Activated CD4-positive, alpha-beta T cell treated with anti-CD3 and anti-CD28 coated beads, Interleukin-2, amount 50 U/mL, for 1 hour (primary cell): ENCODE measurements around the gene CBFA2T3.
"Not testable (repeated sequence)": the region's sequence is repeated elsewhere in the genome, so short reads cannot be mapped to it uniquely, and the experiment has no call there.

ENCODE experiments used
- DNase-seq: peaks from one replicate; pipeline ENCODE4 v3.0.0-alpha.2; 2020

CBFA2T3 gene

DNA sequence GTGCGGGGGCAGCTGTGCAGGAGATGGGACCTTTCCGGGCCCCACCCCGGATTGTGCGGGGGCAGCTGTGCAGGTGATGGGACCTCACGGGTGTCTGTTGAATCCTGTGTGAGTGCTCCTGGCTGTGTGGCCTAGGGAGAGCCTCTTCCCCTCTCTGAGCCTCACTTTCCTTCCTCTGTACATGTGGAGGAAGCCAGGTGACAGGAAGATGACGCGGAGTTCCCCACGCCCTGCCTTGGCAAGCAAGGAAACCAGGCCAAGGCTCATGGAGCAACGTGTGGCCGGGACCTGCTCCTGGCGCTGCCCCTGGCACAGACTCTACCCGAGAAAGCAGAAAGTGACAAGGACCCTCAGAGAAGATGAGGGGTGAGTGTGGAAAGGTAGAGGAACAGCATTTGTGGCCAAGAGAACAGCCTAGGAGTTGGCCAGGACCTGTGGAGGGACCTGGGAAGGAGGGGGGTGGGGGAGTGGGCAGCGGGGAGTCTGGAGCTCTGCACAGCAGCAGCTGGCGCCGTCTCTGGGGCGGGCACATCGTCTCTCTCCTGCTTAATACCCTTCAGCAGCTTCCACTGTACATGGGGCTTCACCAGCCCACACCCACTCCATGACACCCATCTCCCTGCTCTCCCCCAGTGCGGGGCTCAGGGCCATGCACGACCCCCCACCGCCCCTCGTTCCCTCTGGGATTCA, 72.2 kb downstream of the CBFA2T3 start:
- no peak for DNase-seq

DNA sequence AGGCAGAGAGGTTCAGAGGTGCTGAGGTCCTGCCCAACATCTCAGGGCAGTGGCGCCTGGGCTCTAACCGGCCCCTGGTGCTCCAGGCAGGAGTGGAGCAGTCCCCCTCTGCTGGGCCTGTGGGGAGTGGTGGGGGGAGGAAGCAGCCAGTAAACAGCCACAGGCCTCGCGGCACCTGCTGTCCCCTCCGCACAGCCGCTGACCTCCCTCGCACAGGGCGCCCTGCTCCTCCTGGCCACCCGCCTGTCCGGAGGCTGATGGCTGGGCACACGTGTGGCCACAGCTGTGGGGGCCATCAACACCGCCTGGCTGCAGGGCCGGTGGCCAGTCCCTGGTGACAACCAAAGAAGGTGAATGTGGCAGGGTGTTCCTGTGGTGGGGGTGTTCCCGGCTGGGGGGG, 73.7 kb downstream of the CBFA2T3 start:
- no peak for DNase-seq

DNA sequence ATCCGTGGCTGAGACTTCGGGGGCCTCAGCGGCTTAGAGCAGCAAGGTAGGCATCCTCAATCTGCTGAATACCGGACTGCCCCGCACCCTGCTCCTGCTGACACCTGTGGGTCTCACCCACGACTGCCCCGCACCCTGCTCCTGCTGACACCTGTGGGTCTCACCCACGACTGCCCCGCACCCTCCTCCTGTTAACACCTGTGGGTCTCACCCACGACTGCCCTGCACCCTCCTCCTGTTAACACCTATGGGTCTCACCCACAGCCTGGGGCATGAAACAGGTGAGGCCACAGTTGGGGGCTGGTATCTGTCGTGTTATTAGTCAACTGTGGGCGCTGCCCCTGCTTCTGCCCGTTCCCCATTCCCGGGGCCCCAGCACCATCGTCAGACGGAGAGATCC, 74.3 kb downstream of the CBFA2T3 start:
- no peak for DNase-seq

DNA sequence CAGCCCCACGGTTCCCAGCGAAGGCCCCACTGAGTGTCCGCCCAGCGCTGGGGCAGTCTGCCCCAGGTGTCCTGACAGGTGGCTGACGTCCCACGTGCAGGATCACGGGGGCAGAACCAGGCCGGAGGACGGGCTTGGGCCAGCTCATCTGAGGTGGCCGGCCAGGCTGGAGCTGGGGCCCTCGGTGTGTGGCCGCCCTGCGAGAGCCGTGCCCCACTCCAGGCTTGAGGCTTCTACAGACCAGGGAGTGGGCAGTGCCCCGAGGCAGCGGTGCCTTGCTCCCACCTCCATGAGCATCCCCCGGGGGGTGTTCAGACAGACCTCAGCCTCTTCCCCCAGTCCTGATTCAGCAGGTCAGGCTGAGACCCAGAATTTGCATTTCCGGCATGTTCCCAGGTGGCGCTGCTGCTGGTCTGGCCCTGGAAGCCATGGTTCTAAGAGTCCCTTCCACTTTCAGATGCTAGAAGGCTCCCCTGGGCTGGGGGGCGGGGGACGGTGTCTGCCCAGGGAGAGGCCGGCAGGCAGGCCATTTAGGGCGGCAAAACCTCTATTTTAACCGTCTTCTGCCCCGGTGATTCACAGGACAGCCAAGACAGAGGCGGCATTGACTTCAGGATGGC, 75.2 kb downstream of the CBFA2T3 start:
- no peak for DNase-seq

DNA sequence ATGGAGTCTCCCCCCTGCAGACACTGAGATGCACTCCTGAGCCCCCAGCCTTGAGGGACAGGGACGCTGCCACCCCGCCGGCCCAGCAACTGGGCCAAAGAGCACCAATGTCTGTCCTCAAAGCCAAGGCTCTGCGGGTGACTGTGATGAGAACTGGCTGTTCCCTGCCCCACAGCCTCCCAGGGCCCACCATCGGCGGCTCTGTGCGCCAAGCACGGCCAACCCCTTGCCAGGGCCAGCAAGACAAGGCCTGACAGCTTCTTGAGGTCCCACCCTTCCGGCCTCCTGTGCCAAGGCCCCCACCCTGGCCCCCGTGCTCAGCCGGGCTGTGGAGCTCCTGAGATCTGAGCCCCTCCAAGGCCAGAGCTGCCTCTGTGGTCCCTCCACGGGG, 76.3 kb downstream of the CBFA2T3 start:
- DNase-seq = no peak

DNA sequence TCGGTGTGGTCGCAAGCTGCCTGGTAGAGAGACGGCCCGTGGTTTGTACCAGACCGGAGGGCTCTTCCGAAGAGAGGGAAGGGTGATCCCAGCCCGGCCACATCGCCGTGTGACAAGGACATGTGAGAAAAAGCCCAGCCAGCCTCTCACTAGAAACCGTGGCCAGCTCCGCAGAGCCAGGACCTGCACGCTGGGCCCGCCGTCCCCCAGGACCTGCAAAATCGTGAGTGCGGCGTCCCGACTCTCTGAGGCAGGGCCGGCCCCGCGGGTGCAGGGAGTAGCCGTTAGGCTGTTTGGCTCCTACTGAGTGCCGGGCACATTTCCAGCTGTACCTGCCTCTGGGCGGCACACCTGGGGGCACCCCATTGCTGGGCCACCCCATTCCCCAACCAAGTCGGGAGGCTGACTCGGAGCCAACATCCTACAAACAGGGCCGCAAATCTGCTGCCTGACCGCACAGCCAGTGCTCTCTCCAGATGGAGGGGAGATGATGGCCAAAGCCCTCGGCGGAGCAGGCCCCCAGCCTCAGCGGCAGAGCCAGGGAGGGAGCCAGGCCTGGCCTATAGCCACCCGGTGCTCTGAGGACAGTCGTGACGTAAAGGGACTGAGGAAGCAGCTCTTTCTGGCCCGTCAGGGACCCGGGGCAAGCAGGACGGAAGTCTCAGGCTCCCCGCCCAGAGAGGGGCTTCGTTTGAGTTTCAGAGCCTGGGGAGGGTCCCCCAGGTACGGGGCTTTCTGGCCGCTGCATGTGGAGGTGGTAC, 76.9 kb downstream of the CBFA2T3 start:
- no peak for DNase-seq

DNA sequence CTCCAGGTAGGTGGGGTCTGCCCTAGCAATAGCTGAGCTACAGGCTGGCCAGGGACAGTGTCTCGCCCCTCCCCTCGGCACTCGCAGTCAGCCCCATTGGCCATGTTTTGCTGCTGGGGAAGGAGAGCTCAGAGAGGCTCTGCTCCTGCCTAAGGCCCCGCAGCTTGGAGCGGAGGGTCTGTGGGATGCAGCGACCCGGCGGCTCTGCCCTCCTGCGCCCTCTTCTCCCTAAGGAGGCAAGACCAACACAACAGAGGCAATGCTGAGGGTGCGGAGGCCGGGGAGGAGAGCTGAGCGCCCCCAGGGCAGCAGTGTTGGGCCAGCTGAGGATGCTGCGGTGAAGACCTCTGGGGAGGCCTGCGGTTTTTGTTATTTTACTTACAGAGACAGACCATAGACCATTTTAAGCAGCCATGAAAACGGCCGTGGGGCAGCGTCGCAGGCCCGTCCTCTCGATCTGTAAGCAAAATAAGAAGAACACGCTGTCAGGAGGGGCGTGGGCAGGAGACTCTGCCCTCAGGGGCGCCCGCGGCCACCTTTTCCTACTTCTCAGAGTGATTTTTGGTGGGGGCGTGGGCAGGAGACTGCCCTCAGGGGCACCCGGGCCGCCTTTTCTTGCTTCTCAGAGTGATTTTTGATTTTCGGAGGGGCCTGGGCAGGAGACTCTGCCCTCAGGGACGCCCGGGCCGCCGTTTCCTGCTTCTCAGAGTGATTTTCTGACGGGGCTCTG, 79.1 kb downstream of the CBFA2T3 start:
- DNase-seq = no peak

DNA sequence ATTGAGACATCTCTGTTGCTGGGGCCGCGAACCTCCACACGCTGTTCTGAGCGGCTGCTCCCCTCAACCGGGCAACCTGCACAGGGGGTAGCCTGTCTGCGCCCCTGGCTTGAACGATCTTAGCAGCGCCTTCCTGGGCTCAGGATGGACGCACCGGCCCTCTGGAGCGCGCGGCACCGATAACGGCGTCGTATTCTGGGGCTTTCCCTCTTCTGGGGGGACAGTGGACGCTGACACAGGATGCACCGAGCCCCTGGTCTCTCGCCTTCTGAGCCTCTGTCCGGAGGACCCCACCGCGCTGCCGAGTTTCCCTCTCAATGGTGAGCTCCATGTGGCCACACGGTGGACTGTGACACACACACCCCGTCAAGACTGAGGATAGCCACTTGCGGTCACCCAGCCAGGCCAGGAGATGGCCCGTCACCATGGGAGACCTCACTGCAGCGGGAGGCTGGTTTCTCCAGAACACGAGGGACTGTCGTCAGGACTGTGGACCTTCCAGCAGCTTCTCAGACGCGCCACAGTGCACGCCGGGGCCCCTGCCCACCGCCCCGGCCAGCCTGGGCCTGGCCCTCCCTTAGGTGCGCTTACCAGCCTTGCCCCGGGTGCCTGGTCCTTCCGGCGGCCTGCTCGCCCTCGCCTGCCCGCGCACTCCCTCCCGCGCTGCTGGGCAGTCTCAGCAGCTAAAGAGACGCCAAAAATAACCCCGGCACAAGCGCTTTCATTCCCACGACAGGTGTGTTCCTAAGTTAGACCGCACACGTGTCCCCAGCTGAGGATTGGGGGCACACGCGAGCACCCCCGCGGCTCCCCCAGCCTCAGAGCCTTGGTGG, 80.6 kb downstream of the CBFA2T3 start:
- DNase-seq = no peak

DNA sequence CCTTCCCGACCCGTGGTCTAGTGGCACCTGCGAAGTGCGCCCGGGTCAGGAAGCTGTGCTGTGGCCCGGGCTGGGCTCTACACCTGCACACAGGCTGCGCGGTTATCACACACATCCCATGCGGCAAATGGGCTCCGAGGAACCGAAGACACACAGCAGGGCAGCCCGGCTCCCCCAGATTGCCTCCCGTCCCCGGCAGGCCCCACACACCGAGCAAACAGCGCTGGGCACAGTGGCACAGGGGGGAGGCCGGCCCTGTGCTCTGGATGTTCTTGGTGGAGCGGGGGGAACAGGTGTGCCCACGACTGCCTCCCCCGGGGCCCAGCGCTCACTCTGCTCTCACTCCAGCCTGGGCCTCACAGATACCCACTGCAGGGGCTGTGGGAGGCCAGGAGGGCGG, 81.7 kb downstream of the CBFA2T3 start:
- no peak for DNase-seq

DNA sequence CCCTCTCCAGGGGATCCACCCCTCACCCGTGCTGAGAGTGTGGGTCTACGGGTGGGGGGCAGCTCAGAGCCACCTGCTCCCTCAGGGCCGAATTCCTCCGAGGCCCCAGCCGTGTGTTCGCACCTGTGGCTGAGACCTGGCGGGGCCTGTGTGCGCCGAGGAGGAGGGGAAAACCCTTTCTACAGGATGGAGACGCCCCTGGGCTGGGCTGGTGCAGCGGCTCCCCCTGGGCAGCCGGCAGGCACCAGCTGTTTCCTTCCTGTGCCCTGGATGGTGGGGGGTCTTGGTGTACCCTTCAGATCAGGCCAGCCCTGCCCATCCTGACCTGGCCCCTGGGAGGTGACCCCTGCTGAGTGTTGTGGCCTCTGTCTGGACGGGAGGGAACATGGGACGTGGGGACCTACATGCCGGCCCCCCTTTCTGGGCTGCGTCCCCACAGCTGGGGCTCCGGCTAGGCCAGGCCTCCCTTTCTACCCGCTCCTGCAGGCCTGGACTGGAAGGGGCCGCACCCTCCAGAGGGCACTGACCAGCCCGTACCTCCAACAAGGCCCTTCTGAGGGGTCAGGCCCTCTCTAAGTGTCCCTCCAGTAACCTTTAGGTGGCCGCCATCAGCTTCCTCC, 82.2 kb downstream of the CBFA2T3 start:
- no peak for DNase-seq

DNA sequence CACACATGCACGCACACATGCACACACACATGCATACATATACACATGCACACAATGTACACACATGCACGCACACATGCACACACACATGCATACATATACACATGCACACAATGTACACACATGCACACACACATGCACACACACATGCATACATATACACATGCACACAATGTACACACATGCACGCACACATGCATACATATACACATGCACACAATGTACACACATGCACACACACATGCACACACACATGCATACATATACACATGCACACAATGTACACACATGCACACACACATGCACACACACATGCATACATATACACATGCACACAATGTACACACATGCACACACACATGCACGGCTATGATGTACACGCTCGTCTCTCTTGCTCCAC, 82.7 kb downstream of the CBFA2T3 start:
- not testable (repeated sequence) for DNase-seq

DNA sequence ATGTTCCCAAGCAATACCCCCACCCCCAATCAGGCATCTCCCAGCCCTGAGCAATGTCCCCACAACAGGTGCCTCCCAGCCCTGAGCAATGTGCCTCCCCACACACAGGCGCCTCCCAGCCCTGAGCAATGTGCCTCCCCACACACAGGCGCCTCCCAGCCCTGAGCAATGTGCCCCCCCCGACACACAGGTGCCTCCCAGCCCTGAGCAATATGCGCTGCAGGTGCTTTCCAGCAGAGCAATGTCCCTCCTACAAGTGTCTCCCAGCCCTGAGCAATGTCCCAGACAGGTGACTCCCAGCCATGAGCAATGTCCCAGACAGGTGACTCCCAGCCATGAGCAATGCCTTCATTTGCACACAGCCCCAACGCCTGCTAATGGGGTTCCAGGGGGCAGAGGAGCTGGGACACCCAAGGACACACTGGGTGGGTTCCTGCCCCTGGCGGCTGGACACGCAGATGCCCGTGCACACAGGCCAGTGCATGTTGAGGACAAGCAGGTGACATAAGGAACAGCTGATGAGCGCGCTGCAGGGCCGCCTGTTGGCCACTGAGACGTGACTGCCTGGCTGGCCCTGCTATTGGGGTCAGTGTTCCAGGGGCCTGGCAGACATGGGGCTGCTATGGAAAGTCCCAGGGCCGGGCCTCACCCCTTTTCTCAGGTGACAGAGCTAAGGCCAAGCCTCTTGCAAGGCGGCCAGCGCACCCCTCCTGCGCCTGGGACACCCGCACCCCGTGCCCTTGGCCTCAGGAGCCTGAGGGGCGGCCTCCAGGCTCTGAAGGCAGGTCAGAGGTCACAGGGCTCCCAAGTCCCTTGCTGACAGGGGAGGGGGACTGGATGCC, 83.7 kb downstream of the CBFA2T3 start:
- DNase-seq = no peak

DNA sequence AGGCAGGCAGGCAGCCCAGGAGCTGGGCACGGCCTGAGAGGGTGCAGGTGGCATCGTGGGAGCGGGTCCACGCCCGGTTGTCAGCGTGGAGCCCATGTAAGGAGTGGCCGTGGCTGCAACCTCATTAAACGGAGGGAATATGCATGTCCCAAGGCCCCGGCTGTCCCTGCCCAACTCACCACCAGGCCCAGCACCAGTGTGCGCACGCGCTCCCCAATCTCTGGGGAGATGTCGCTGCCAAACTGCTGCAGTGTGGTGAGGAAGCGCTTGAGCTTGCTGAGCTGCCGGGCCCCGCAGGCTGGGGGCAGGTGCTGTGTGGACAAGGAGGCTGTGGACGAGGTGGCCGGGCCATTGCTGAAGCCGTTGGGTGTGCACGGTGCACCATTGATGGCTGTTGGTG, 84.9 kb downstream of the CBFA2T3 start:
- DNase-seq = no peak

DNA sequence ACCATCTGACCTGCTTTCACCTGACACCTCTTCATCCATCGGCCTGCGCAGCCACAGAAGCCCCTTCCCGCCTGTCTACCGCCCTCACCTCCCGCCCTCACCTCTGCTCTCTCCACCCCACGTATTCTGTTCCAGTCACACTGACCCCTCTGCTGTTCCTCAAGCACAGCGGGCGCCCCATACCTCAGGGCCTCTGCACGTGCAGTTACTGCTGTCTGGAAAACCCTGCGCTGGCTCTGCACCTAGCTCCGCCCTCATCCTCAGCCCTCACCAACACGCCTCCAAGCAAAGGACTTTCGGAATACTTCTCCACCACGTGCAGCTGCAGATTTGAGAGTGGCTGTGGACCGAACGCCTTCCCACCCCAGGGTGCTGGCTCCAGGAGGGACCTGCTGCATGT, 85.9 kb downstream of the CBFA2T3 start:
- DNase-seq = no peak

DNA sequence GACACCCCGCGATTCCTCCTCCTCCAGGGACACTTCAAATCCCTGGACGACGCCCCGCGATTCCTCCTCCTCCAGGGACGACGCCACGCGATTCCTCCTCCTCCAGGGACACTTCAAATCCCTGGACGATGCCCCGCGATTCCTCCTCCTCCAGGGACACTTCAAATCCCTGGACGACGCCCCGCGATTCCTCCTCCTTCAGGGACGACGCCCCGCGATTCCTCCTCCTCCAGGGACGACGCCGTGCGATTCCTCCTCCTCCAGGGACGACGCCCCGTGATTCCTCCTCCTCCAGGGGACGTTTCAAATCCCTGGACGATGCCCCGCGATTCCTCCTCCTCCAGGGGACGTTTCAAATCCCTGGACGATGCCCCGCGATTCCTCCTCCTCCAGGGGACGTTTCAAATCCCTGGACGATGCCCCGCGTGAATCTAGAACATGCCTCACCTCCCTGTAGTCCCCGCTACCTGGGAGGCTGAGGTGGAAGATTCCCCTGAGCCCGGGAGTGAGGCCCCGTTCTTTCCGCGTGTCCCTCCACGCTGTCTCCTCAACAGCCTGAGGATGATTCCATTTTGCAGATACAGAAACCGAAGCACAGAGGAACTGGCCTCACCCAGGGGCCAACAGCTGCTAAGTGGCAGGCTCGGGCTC, 87.2 kb downstream of the CBFA2T3 start:
- not testable (repeated sequence) for DNase-seq

DNA sequence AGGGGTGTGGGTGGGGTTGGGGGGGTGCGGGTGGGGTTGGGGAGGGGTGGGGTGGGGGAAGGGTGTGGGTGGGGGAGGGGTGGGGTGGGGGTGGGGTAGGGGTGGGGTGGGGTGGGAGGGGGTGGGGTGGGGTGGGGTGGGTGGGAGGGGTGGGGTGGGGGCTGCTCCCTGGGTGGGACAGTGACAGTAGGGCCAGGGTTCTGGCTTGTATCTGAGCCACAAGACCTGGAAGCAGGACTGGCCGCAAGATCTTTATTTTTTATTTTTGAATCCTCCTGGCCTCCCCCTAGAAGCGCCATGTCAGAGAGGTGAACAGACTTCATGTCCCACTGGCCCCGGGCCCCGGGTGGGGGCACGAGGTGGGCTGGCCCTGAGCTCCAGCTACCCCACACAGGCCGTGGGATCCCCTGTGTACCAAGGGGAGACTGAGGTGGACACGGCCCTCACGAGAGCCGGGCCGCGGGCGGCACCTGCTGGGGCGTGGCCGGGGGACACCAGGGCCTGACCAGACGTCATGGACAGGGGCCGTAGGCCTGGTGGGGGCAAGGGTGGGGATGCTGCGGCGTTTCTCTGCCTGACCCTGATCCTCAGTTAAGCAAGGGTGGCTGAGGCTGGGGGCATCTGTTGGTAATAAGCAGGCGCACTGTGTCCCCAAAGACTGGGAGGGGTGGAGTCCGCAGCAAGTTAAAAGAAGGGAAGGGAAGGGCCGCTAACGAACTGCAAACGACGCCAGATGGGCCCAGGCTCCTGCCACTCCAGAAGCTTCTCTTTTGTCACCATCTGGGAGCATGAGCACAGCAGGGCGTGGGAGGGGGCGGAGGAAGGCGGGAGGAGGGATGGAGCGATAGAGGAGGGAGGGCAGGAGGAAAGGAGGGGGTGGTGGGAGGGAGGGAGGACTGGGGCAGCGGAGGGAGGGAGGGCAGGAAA, 88.3 kb downstream of the CBFA2T3 start:
- no peak for DNase-seq

DNA sequence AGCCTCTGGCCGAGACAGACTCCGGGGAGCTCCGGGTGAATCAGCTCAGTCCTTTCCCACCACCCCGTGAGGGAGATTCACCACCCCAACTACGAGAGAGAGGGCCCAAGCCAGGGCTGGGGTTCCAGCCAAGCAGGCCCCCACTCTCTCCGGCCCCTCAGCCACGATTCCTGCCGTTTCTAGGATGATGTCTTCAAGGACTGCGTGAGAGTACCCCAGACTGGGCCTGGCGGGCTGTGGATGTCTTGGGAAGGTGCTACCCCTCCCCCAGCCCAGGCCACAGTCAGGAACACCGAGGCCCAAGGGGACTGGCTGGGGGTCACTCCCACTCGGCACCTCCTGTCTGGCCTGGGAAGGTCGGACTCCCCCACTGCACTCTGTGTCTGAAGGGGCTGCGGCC, 89.0 kb downstream of the CBFA2T3 start:
- DNase-seq = no peak

DNA sequence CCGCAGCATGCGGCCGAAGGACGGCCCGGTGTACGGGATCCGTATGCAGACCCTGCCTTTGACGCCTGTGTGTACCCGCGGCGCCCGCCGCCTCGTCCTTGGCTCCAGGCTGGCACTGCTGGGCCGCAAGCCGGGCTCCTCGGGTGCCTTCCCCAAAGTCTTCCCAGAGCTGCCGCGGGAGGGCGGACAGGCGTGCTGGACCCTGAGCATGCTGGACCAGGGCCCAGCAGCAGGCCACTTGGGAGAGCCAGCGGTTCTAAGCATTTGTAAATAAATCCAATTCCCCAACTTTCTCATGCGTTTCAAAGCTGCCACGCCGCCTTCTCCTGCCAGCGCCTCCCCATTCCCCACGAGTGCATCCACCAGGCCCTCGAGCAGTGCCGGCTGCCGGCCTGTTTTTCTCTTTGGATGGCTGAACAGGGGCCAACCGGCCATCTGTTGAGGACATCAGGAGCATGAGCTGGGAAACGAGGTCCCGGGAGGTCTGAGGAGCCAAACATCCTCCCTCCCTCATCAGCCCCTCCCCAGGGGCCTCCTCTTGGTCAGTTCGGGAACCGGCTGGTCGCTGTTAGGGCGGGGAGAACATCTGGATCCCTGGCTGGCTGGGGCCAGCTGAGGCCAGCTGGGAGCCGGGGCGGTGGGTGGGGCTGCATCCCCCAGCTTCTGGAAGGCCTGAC, 90.0 kb downstream of the CBFA2T3 start:
- DNase-seq = no peak

DNA sequence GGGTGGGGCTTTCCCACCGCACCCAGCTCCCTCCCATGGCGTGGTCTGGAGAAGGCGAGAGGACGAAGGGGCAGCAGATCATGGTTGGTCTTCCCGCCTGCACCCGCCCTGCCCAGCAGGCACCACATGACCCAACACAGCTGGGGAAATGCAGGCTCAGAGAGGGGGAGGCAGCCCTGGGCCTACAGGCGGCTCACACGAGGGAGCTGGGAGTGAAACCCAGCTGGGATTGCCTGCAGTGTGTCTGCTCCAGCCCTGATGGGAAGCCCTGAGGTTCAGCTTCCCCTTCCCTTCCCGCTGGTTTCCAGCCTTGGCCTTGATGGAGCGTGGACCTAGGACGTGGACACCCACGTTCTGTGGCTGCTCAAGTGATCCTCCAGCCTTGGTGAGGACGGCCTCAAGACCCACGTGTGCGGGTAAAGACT, 90.6 kb downstream of the CBFA2T3 start:
- DNase-seq = no peak
